ENCODE measurements around the gene C1orf21. TPM values are rescaled to one million over a fixed set of nuclear protein-coding genes. Genes with fewer than 3 reads are reported as not detected.

C1orf21 gene
- total and polyA plus RNA-seq, 12 donors: 20.6 to 76.7 (median 67.5) TPM

- H3K4me1 ChIP-seq: peaks cover 8 to 34% (median 25%) of the 10 kb centered on the region in 9 donors
Observed at GRCh38 chr1:184476187-184476586, 89.4 kb downstream of the C1orf21 start.

GRCh38 chr1:184479435-184480167, 92.8 kb downstream of the C1orf21 start:
- intact Hi-C loops (cut with DNase I): loop anchor here in 2 of 10 donors (10.0 kb wide), 3 partner anchors 145 to 215 kb away; no protein-coding TSS in a partner anchor
- 95 to 96% methylated on average over 14 of the region's 14 CpGs for WGBS, 2 donors
- Histone ChIP-seq H3K36me3 (peaks cover 0 to 39% (median 11%) of the 10 kb centered on the region in 9 donors), H3K9me3 (peaks cover 0 to 8% (median 3%) of the 10 kb centered on the region in 11 donors), H3K27me3 (no peaks in the 10 kb centered on the region), H3K4me1 (peaks cover 20 to 50% (median 43%) of the 10 kb centered on the region in 9 donors), H3K27ac (peak overlapping the region in 3 of 10 donors; percentile 32 to 88 (median 60)), H3K4me3 (no peak overlapping the region)
- TF ChIP-seq CTCF (IDR thresholded peaks at IDR 0.05): no peak
- DNase-seq: no peak
- ATAC-seq: no peak

More at GRCh38 chr1:184476187-184476586, 89.4 kb downstream of the C1orf21 start:
- no peak overlapping the region for H3K27ac ChIP-seq
- H3K4me3 ChIP-seq: no peak overlapping the region
- H3K36me3 ChIP-seq: peaks cover 0 to 39% (median 11%) of the 10 kb centered on the region in 9 donors
- H3K27me3 ChIP-seq: no peaks in the 10 kb centered on the region
- DNase-seq: no peak
- WGBS, 2 donors: 90 to 93% methylated on average over 2 of the region's 2 CpGs
- peaks cover 0 to 31% (median 11%) of the 10 kb centered on the region in 11 donors for H3K9me3 ChIP-seq
- intact Hi-C loops (cut with DNase I): no loop called here
- ATAC-seq: no peak
- TF ChIP-seq CTCF (IDR thresholded peaks at IDR 0.05): no peak

DNA sequence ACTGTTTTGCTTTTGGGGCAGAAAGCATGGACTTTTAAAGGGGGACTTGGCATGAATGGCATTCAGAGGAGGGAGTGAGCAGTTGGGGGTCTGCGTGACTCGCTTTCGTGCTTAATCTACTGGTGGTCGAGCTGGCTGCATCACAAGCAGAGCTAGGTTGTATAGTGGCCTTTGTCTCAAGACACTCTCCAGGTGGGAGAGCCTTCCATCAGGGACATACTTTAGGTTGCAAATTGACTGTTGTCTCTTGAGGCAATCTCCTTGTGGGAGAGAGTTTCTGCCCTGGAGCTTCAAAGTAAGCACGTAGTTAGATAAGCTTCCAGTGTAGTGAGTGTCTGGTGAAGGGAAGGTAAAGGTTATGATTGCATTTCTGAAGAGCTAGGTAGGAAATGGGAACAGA, 93.9 kb downstream of the C1orf21 start:
- no peak overlapping the region for H3K4me3 ChIP-seq
- H3K9me3 ChIP-seq: no peaks in the 10 kb centered on the region
- 84 to 88% methylated on average over 5 of the region's 5 CpGs for WGBS, 2 donors
- DNase-seq: no peak
- peaks cover 0 to 33% (median 7%) of the 10 kb centered on the region in 9 donors for H3K36me3 ChIP-seq
- TF ChIP-seq CTCF (IDR thresholded peaks at IDR 0.05): no peak
- intact Hi-C loops (cut with DNase I): loop anchor here in 2 of 10 donors (10.0 kb wide), 3 partner anchors 144 to 214 kb away; no protein-coding TSS in a partner anchor
- peak overlapping the region in 6 of 10 donors; percentile 32 to 88 (median 60) for H3K27ac ChIP-seq
- no peaks in the 10 kb centered on the region for H3K27me3 ChIP-seq
- H3K4me1 ChIP-seq: peaks cover 22 to 61% (median 49%) of the 10 kb centered on the region in 9 donors
- no peak for ATAC-seq

DNA sequence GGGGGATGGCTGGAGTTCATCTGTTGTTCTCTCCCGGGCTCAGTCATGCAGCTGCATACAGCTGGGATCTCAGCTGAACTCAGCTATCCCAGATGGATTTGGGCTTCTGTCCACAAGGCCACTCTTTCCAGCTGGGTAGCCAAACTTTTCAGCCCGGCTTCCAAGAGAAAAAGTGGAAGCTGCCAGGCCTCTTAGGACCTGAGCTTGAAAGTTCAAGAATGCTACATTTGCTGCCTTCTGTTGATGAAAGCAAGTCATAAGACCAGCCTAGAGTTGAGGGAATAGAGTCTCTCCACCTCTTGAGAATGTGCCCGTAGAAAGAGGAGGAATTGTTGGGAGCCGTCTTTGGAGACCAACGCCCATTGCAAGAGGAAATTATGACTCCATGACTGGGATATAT, 95.3 kb downstream of the C1orf21 start:
- whole genome bisulfite sequencing, 2 donors: 36 to 62% methylated on average over 5 of the region's 5 CpGs
- peak overlapping the region; percentile 41 to 88 (median 64) for H3K27ac ChIP-seq
- H3K4me3 ChIP-seq: no peak overlapping the region
- H3K4me1 ChIP-seq: peaks cover 29 to 75% (median 63%) of the 10 kb centered on the region in 9 donors
- H3K27me3 ChIP-seq: no peaks in the 10 kb centered on the region
- peak; percentile 57 to 82 (median 76) for ATAC-seq
- intact Hi-C loops (cut with DNase I): loop anchor here in 2 of 10 donors (10.0 kb wide), 3 partner anchors 143 to 213 kb away; no protein-coding TSS in a partner anchor
- no peak for TF ChIP-seq CTCF (IDR thresholded peaks at IDR 0.05)
- H3K36me3 ChIP-seq: peaks cover 0 to 31% (median 7%) of the 10 kb centered on the region in 9 donors
- DNase-seq: peak; percentile 44 to 82
- H3K9me3 ChIP-seq: no peaks in the 10 kb centered on the region

Data from heart right ventricle (tissue), 16 donors.